Measurements from ENCODE around the gene LLGL1. TPM values are rescaled to one million over a fixed set of nuclear protein-coding genes. Genes with fewer than 3 reads are reported as not detected.

Gene LLGL1
- total RNA-seq, 1 experiment from 2014 or later = 65.0 TPM

DNA sequence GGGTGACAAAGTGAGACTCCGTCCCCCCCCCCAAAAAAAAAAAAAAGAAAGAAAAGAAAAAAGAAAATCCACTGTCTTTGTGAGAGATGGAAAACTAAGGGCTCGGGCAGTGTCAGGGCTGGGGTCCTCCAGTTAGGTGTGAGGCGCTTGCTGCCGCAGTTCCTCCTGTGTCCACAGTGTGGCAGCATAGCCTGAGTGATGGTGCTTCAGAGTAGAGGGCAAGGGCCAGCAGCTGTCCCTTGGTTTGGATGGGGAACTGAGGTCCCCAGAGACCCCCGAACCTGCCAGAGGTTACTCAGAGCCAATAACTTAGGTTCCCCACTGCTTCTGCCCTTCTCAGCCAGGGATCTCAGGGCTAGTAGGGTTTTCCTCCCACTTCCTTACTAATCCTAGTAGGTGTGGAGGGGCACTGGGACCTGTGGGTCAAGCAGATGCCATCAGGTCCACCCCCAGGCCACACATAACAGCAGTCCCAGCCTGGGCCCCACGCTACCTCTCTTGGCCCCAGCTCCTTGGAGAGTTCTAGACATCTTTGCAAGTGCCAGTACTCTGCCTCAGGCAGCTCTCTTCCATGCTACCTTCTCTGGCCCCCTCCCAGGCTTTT lies 7.9 kb upstream of the LLGL1 start:
- no peak overlapping the region for H3K4me2 ChIP-seq (ENCODE audit: insufficient read depth, insufficient read length, low read length)
- DNase-seq = peak; percentile 92
- Mint-ChIP-seq H3K27ac (no peak overlapping the region), H3K4me3 (no peak overlapping the region; a peak in 1 of 5 replicates), H3K36me3 (ENCODE audit: insufficient read depth in 1 of 3, low read depth in 3 of 3) (no peaks in the 10 kb centered on the region; a peak in 2 of 7 replicates), H3K27me3 (ENCODE audit: low read depth) (no peaks in the 10 kb centered on the region), H3K9me3 (no peaks in the 10 kb centered on the region; a peak in 1 of 5 replicates), H3K4me1 (peaks cover 7 to 13% of the 10 kb centered on the region in 2 experiments; a peak in 3 of 4 replicates)
- no peak overlapping the region for H2BK20ac ChIP-seq (ENCODE audit: low read depth, low read length, poor library complexity, severe bottlenecking)
- no peak overlapping the region for H4K8ac ChIP-seq (replicated peaks; ENCODE audit: insufficient read length, low read depth, low read length)
- no peak overlapping the region for H2BK5ac ChIP-seq (ENCODE audit: insufficient read length, low read length)
- H3K14ac ChIP-seq (ENCODE audit: insufficient read depth, low read length) = no peak overlapping the region
- H2BK12ac ChIP-seq (ENCODE audit: insufficient read length, low read depth, low read length) = no peak overlapping the region
- H3K79me2 ChIP-seq (ENCODE audit: insufficient read depth, low read length) = no peaks in the 10 kb centered on the region
- no peak overlapping the region for H3K23ac ChIP-seq (ENCODE audit: insufficient read length, low read depth, low read length)
- TF ChIP-seq, protein P1, sequence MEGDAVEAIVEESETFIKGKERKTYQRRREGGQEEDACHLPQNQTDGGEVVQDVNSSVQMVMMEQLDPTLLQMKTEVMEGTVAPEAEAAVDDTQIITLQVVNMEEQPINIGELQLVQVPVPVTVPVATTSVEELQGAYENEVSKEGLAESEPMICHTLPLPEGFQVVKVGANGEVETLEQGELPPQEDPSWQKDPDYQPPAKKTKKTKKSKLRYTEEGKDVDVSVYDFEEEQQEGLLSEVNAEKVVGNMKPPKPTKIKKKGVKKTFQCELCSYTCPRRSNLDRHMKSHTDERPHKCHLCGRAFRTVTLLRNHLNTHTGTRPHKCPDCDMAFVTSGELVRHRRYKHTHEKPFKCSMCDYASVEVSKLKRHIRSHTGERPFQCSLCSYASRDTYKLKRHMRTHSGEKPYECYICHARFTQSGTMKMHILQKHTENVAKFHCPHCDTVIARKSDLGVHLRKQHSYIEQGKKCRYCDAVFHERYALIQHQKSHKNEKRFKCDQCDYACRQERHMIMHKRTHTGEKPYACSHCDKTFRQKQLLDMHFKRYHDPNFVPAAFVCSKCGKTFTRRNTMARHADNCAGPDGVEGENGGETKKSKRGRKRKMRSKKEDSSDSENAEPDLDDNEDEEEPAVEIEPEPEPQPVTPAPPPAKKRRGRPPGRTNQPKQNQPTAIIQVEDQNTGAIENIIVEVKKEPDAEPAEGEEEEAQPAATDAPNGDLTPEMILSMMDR (conservative IDR thresholded peaks at IDR 0.05) = peak; percentile 92
- H3K23me2 ChIP-seq (ENCODE audit: insufficient read length, low read depth, low read length, poor library complexity, severe bottlenecking) = no peaks in the 10 kb centered on the region
- no peak overlapping the region for H4K5ac ChIP-seq (ENCODE audit: insufficient read length, low read depth, low read length)
- H3K9me3 ChIP-seq (ENCODE audit: control insufficient read depth, low read depth, low read length) = no peaks in the 10 kb centered on the region
- no CpG with 5 or more reads among the region's 6 CpGs for whole genome bisulfite sequencing (ENCODE audit: extremely low coverage, insufficient read length, low lambda C conversion rate)
- H3K79me1 ChIP-seq (ENCODE audit: insufficient read depth, low read depth, low read length, poor library complexity, severe bottlenecking) = no peaks in the 10 kb centered on the region
- H2AFZ ChIP-seq (ENCODE audit: low read length) = no peak overlapping the region
- H3K18ac ChIP-seq (ENCODE audit: insufficient read length, low read depth, low read length) = no peak overlapping the region
- no peak overlapping the region for H3T11ph ChIP-seq (ENCODE audit: low read length)
- no peak overlapping the region for H3K56ac ChIP-seq (ENCODE audit: insufficient read length, low read depth, low read length)
- no peaks in the 10 kb centered on the region for H3K4me1 ChIP-seq (ENCODE audit: insufficient read depth, low read length)
- no peak overlapping the region for H2BK15ac ChIP-seq (ENCODE audit: low read depth, low read length)
- H3K27ac ChIP-seq (ENCODE audit: insufficient read length, low read depth, low read length) = no peak overlapping the region
- no peaks in the 10 kb centered on the region for H4K20me1 ChIP-seq (ENCODE audit: control insufficient read depth, insufficient read depth, insufficient read length)
- no peaks in the 10 kb centered on the region for H3K27me3 ChIP-seq (ENCODE audit: insufficient read depth, low read length)
- H3K9ac ChIP-seq (ENCODE audit: extremely low read depth, insufficient read length, low read length) = no peak overlapping the region
- H3K4ac ChIP-seq (ENCODE audit: low read depth, low read length) = no peak overlapping the region
- no peak overlapping the region for H2BK120ac ChIP-seq (ENCODE audit: low read depth, low read length, poor library complexity, severe bottlenecking)
- no peak overlapping the region for H4K91ac ChIP-seq (ENCODE audit: insufficient read length, low read depth, low read length)
- H2AK5ac ChIP-seq (ENCODE audit: insufficient read length, low read length) = no peak overlapping the region

Data from H9 (cell line).